Smooth muscle cell (in vitro differentiated cells): Measurements from ENCODE around the gene MRO. TPM values are rescaled to one million over a fixed set of nuclear protein-coding genes. Genes with fewer than 3 reads are reported as not detected.

Source experiments
- DNase-seq: peaks from one replicate; lab custom pipeline; 2025; ENCODE audit not compliant: unreplicated experiment; lab: John Stamatoyannopoulos, UW
- H2AFZ ChIP-seq: fragments of 200-600 bp; sonication (generic); 2 replicates; pipeline ENCODE4 v1.6.0; 2016; ENCODE audit warnings: antibody characterized with exemption, low read depth, mild to moderate bottlenecking
- H3F3A ChIP-seq: fragments of 200-600 bp; sonication (generic); 2 replicates; pipeline ENCODE4 v1.6.0; 2017; ENCODE audit warnings: antibody characterized with exemption, low read depth
- H3K27ac ChIP-seq: fragments of 200-600 bp; sonication (generic); 2 replicates; pipeline ENCODE4 v1.5.1; 2016; ENCODE audit warnings: low read depth, mild to moderate bottlenecking
- H3K27me3 ChIP-seq: fragments of 200-600 bp; sonication (generic); 2 replicates; pipeline ENCODE4 v1.6.1; 2016; ENCODE audit warnings: low read depth, mild to moderate bottlenecking
- H3K36me3 ChIP-seq: fragments of 200-600 bp; sonication (generic); 2 replicates; pipeline ENCODE4 v1.5.1; 2016; ENCODE audit warnings: low read depth
- H3K4me1 ChIP-seq: fragments of 200-600 bp; sonication (generic); 2 replicates; pipeline ENCODE4 v1.5.1; 2016; ENCODE audit warnings: low read depth
- H3K4me2 ChIP-seq: fragments of 200-600 bp; sonication (generic); 2 replicates; pipeline ENCODE4 v1.6.0; 2016; ENCODE audit warnings: mild to moderate bottlenecking
- H3K4me3 ChIP-seq: fragments of 200-600 bp; sonication (generic); 2 replicates; pipeline ENCODE4 v1.5.1; 2016; ENCODE audit warnings: mild to moderate bottlenecking
- H3K79me2 ChIP-seq: fragments of 200-600 bp; sonication (generic); 2 replicates; pipeline ENCODE4 v1.6.0; 2016; ENCODE audit warnings: low read depth, mild to moderate bottlenecking
- H3K9ac ChIP-seq: fragments of 200-600 bp; sonication (generic); 2 replicates; pipeline ENCODE4 v1.6.0; 2016; ENCODE audit warnings: low read depth
- H3K9me3 ChIP-seq: fragments of 200-600 bp; sonication (generic); replicated peaks from 2 replicates; pipeline ENCODE4 v1.5.1; 2016; ENCODE audit warnings: low read depth
- H4K20me1 ChIP-seq: fragments of 200-600 bp; sonication (generic); 2 replicates; pipeline ENCODE4 v1.6.0; 2016; ENCODE audit warnings: low read depth
- CTCF ChIP-seq: fragments of 200-600 bp; sonication (generic); IDR thresholded peaks from 2 replicates; pipeline ENCODE4 v1.5.1; 2017; ENCODE audit warnings: borderline replicate concordance, mild to moderate bottlenecking, antibody characterized with exemption; ENCODE audit not compliant: insufficient read depth, poor library complexity, severe bottlenecking
- WGBS: methylation state at CpG from one replicate; pipeline ENCODE4 v1.1.7; 2016; ENCODE audit warnings: low lambda C conversion rate; 5-methylcytosine and 5-hydroxymethylcytosine counted together
- polyA plus RNA-seq: library from polyadenylated mRNA; unstranded; fragments of >200 nt; fragmentation: Nextera tagmentation; extraction: Ambion mirVana; gene quantifications from 2 replicates; pipeline ENCODE4 v1.2.1, GENCODE V29; 2016
- total RNA-seq: library from RNA; depleted of rRNA; stranded (reverse); fragments of >200 nt; gene quantifications from 2 replicates; pipeline ENCODE4 v1.2.3, GENCODE V29; 2014

Gene MRO
- total and polyA plus RNA-seq, 2 experiments from 2014 or later = not detected

DNA sequence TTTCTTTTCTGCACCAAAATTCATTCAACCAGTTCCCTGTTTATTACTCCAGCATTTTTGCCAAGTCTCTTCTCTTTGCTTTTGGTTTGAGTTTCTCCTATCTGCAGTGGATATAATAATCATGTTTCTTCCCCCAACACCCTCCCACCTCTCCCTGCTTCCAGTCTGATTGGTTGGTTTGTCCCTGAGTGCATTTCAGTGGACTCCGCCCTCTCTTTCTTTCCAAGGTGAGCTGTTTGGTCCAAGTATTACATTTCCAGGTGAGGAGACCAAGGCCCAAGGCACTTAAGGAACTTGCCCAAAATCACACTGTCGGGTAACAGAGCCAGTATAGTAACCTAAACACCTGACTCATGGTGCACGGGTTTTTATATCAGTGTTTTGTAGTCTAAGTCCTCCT lies 17.7 kb downstream of the MRO start:
- Histone ChIP-seq H3K36me3 (no peaks in the 10 kb centered on the region), H2AFZ (no peak overlapping the region), H3K4me3 (no peak overlapping the region), H3K9ac (no peak overlapping the region), H3F3A (no peaks in the 10 kb centered on the region), H3K9me3 (no peaks in the 10 kb centered on the region), H3K79me2 (no peaks in the 10 kb centered on the region), H3K27ac (no peak overlapping the region), H3K27me3 (no peaks in the 10 kb centered on the region), H3K4me2 (no peak overlapping the region), H4K20me1 (no peaks in the 10 kb centered on the region), H3K4me1 (no peaks in the 10 kb centered on the region)
- 57% methylated on average over 3 of the region's 3 CpGs for WGBS
- DNase-seq = no peak
- TF ChIP-seq CTCF = no peak

DNA sequence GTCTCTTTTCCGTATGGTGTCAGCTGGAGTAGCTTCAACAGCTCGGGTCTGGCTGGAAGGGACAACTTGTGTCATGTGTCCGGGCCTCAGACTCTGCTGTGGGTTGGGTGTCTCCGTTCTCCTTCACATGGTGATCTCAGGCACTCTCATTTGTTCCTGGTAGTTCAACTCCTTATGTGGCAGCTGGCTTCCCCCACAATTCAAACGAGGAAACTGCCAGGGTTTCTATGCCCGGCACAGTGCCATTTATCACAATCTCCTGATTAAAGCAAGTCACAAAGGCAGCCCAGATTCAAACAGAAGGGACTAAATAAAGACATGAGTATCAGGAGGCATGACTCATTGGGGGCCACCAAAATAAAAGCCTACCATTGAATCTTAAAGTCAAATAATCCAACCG lies 22.7 kb downstream of the MRO start:
- H2AFZ ChIP-seq = no peak overlapping the region

DNA sequence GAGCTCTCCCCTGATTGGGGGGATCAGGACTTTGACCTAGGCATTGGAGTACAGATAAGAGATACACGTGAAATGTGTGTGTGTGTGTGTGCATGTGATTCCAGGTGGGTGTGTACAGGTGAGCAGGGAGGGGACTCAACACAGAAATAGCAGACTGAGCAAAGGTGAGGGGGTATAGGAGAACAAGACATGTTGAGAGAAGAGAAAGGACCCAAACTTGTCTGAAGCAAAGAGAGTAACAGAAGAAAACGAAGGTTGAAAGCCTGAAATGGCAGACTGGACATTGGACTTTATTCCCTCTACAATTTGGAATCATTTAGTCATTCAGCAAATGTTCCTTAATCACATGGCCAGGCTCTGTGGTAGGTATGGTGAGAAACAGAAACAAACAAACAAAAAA lies 23.3 kb downstream of the MRO start:
- Histone ChIP-seq H2AFZ (no peak overlapping the region), H3K79me2 (no peaks in the 10 kb centered on the region), H3K27me3 (no peaks in the 10 kb centered on the region), H3K9ac (no peak overlapping the region), H3K4me3 (no peak overlapping the region), H3K4me1 (no peaks in the 10 kb centered on the region), H3K4me2 (no peak overlapping the region), H3K36me3 (no peaks in the 10 kb centered on the region), H3F3A (no peaks in the 10 kb centered on the region), H4K20me1 (no peaks in the 10 kb centered on the region), H3K27ac (no peak overlapping the region), H3K9me3 (no peaks in the 10 kb centered on the region)
- 83% methylated on average over 2 of the region's 2 CpGs for WGBS
- no peak for DNase-seq
- TF ChIP-seq CTCF = no peak

More for the DNA sequence above, 22.7 kb downstream of the MRO start:
- WGBS = 75% methylated on average over 7 of the region's 7 CpGs
- H3K4me1 ChIP-seq = no peaks in the 10 kb centered on the region
- no peak overlapping the region for H3K4me3 ChIP-seq
- H3K27ac ChIP-seq = no peak overlapping the region
- H3K27me3 ChIP-seq = no peaks in the 10 kb centered on the region
- H3F3A ChIP-seq = no peaks in the 10 kb centered on the region
- H3K9ac ChIP-seq = no peak overlapping the region
- DNase-seq = no peak
- no peaks in the 10 kb centered on the region for H4K20me1 ChIP-seq
- no peaks in the 10 kb centered on the region for H3K36me3 ChIP-seq
- no peak for TF ChIP-seq CTCF
- no peaks in the 10 kb centered on the region for H3K79me2 ChIP-seq
- H3K4me2 ChIP-seq = no peak overlapping the region
- H3K9me3 ChIP-seq = no peaks in the 10 kb centered on the region

DNA sequence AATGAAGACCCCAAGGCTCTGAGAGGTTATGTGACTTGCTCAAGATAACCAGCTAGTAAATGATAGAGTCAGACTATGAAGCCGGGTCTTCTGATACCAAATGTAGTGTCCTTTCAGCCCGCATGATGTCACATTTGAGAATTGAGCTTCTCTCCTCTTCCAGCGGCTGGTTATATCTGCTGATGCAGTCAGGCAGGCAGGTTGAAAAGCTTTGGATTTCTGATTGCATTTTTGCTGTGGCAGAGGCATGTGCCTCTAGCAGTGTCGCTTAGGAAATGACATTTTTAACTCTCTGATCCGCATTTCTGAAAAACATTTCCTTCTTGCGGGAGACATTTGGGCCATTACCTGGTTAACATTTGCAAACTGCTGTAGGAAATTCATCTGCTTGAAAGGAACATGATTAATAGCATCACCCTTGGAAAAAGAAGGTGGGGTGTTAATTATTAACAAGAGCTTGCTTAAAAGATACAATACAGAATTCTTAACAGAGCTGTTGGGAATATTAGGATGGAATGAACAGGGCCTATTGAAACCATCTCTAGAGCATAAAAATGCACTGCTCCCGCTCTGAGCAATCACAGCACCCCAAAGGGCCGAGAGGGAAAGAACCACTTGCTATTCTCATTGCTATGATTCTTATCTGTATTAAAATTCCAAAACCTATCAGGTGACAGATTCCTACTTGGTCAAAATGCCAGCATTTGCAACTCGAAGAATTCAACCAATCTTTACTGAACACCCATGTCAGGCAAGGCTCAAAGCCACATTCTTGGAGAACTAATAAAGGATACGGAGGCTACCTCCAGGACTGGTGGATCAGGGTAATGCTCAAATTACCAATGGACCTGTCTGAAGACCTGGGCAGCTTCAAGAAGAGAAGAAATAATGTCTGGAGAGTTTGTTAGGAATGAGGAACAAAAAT lies 25.9 kb downstream of the MRO start:
- no peak overlapping the region for H3K9ac ChIP-seq
- H3K27ac ChIP-seq = no peak overlapping the region
- no peak overlapping the region for H2AFZ ChIP-seq
- no peak overlapping the region for H3K4me2 ChIP-seq
- no peaks in the 10 kb centered on the region for H3K79me2 ChIP-seq
- no peaks in the 10 kb centered on the region for H4K20me1 ChIP-seq
- H3K4me1 ChIP-seq = no peaks in the 10 kb centered on the region
- no peak overlapping the region for H3K4me3 ChIP-seq
- WGBS = 90% methylated on average over 10 of the region's 10 CpGs
- no peaks in the 10 kb centered on the region for H3F3A ChIP-seq
- no peaks in the 10 kb centered on the region for H3K36me3 ChIP-seq
- no peak for DNase-seq
- H3K27me3 ChIP-seq = no peaks in the 10 kb centered on the region
- no peaks in the 10 kb centered on the region for H3K9me3 ChIP-seq
- TF ChIP-seq CTCF = no peak
